ENCODE measurements around the gene SEC23IP.
"Not testable (repeated sequence)": the region's sequence is repeated elsewhere in the genome, so short reads cannot be mapped to it uniquely, and the experiment has no call there.

Gene SEC23IP

GRCh38 chr10:119892188-119893065 lies at the start of gene SEC23IP:
Gene SEC23IP (plus strand): TSS chr10:119892730. CDS start chr10:119892783, 53 bp downstream.
- DNase-seq, result peak; percentile 91

- DNase-seq, result no peak
These were observed 46.9 kb upstream of the SEC23IP start for GRCh38 chr10:119845656-119846055.

GRCh38 chr10:119849031-119849789 lies 43.3 kb upstream of the SEC23IP start:
- DNase-seq, result no peak

GRCh38 chr10:119849944-119850343 lies 42.6 kb upstream of the SEC23IP start:
- DNase-seq, result no peak

- DNase-seq, result no peak
These were observed 40.3 kb upstream of the SEC23IP start for GRCh38 chr10:119852277-119852676.

GRCh38 chr10:119852822-119853221 lies 39.7 kb upstream of the SEC23IP start:
- DNase-seq, result no peak

GRCh38 chr10:119853574-119853973 lies 39.0 kb upstream of the SEC23IP start:
- no peak for DNase-seq

GRCh38 chr10:119858063-119858462 lies 34.5 kb upstream of the SEC23IP start:
- DNase-seq, result no peak

GRCh38 chr10:119859420-119860258 lies 32.9 kb upstream of the SEC23IP start:
- no peak for DNase-seq

- no peak for DNase-seq
These were observed 31.5 kb upstream of the SEC23IP start for GRCh38 chr10:119860866-119861607.

GRCh38 chr10:119862524-119862923 lies 30.0 kb upstream of the SEC23IP start:
- no peak for DNase-seq

GRCh38 chr10:119863951-119864565 lies 28.5 kb upstream of the SEC23IP start:
- no peak for DNase-seq

GRCh38 chr10:119865699-119866240 lies 26.8 kb upstream of the SEC23IP start:
- DNase-seq, result no peak

- no peak for DNase-seq
These were observed 25.2 kb upstream of the SEC23IP start for GRCh38 chr10:119867317-119867716.

GRCh38 chr10:119869398-119869797 lies 23.1 kb upstream of the SEC23IP start:
- DNase-seq, result not testable (repeated sequence)

GRCh38 chr10:119871881-119872609 lies 20.5 kb upstream of the SEC23IP start:
- peak; percentile 38 for DNase-seq

- no peak for DNase-seq
These were observed 20.0 kb upstream of the SEC23IP start, which contains the start of gene MCMBP for GRCh38 chr10:119872610-119872859. Gene MCMBP (minus strand): TSS chr10:119872843. CDS start chr10:119872584, 259 bp downstream.

- peak; percentile 88 for DNase-seq
These were observed 19.5 kb upstream of the SEC23IP start for GRCh38 chr10:119872860-119873681.

GRCh38 chr10:119878524-119878923 lies 14.0 kb upstream of the SEC23IP start:
- no peak for DNase-seq

All from CD4-positive, alpha-beta T cell treated with Interferon gamma for 1 hour (primary cell).